ENCODE data around the gene NIM1K. TPM values are rescaled to one million over a fixed set of nuclear protein-coding genes. Genes with fewer than 3 reads are reported as not detected.
A peak's percentile ranks its signal among the peaks of the same experiment; 100 is the strongest.

Gene NIM1K
- total RNA-seq, 4 donors from 2014 or later: 0.41 TPM; not detected in 3

GRCh38 chr5:43216941-43217340 is 24.9 kb downstream of the NIM1K start:
- in situ Hi-C loops (cut with MboI; ENCODE audit: low sequenced_read_pairs in 4 of 4) (no loop called here), intact Hi-C loops (cut with DNase I; ENCODE audit: low total_unique reads) (no loop called here)
- DNase-seq: no peak
- H3K4me3 ChIP-seq: no peak overlapping the region
- no peak overlapping the region for H3K27ac ChIP-seq
- H3K9me3 ChIP-seq: no peaks in the 10 kb centered on the region
- H3K36me3 ChIP-seq: no peaks in the 10 kb centered on the region
- TF ChIP-seq CTCF (IDR thresholded peaks at IDR 0.05 in 4 of 5, conservative IDR thresholded peaks at IDR 0.05 in 1 of 5) (no peak), POLR2A (IDR thresholded peaks at IDR 0.05) (no peak)
- no peaks in the 10 kb centered on the region for H3K27me3 ChIP-seq
- no peaks in the 10 kb centered on the region for H3K4me1 ChIP-seq
- ATAC-seq: no peak

GRCh38 chr5:43219120-43219519 is 27.1 kb downstream of the NIM1K start:
- Histone ChIP-seq H3K4me1 (no peaks in the 10 kb centered on the region), H3K9me3 (no peaks in the 10 kb centered on the region), H3K27me3 (no peaks in the 10 kb centered on the region), H3K36me3 (no peaks in the 10 kb centered on the region), H3K4me3 (no peak overlapping the region), H3K27ac (no peak overlapping the region)
- ATAC-seq (no peak), DNase-seq (no peak)
- in situ Hi-C loops (cut with MboI; ENCODE audit: low sequenced_read_pairs in 4 of 4): no loop called here
- intact Hi-C loops (cut with DNase I; ENCODE audit: low total_unique reads): no loop called here
- no peak for TF ChIP-seq CTCF (IDR thresholded peaks at IDR 0.05 in 4 of 5, conservative IDR thresholded peaks at IDR 0.05 in 1 of 5)
- TF ChIP-seq POLR2A (IDR thresholded peaks at IDR 0.05): no peak

DNA sequence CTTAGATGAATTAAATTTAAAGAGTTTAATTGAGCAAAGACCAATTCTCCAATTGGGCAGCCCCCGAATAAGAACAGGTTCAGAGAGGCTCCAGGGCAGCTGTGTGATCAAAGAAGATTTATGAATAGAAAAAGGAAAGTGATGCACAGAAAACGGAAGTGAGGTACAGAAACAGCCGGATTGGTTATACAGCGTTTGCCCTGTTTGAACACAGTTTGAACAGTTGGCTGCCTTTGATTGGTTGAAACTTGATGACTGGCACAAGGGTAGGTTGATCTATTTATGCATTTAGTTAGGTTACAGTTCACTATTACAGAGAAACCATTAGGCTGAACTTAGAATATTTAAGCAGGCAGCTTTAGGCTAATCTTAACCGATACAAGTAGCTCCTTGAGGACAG is 29.5 kb downstream of the NIM1K start:
- H3K27me3 ChIP-seq: no peaks in the 10 kb centered on the region
- H3K27ac ChIP-seq: no peak overlapping the region
- H3K9me3 ChIP-seq: no peaks in the 10 kb centered on the region
- no peak overlapping the region for H3K4me3 ChIP-seq
- in situ Hi-C loops (cut with MboI; ENCODE audit: low sequenced_read_pairs in 4 of 4): no loop called here
- no peaks in the 10 kb centered on the region for H3K4me1 ChIP-seq
- DNase-seq (no peak), ATAC-seq (no peak)
- TF ChIP-seq POLR2A (IDR thresholded peaks at IDR 0.05) (no peak), CTCF (IDR thresholded peaks at IDR 0.05 in 4 of 5, conservative IDR thresholded peaks at IDR 0.05 in 1 of 5) (no peak)
- intact Hi-C loops (cut with DNase I; ENCODE audit: low total_unique reads): no loop called here
- no peaks in the 10 kb centered on the region for H3K36me3 ChIP-seq

- Histone ChIP-seq H3K4me1 (no peaks in the 10 kb centered on the region), H3K27ac (no peak overlapping the region), H3K27me3 (no peaks in the 10 kb centered on the region), H3K36me3 (no peaks in the 10 kb centered on the region), H3K9me3 (no peaks in the 10 kb centered on the region), H3K4me3 (no peak overlapping the region)
- ATAC-seq (no peak), DNase-seq (no peak)
- intact Hi-C loops (cut with DNase I; ENCODE audit: low total_unique reads): no loop called here
- TF ChIP-seq CTCF (IDR thresholded peaks at IDR 0.05 in 4 of 5, conservative IDR thresholded peaks at IDR 0.05 in 1 of 5) (no peak), POLR2A (IDR thresholded peaks at IDR 0.05) (no peak)
- in situ Hi-C loops (cut with MboI; ENCODE audit: low sequenced_read_pairs in 4 of 4): no loop called here
These were observed 33.7 kb downstream of the NIM1K start for GRCh38 chr5:43225649-43226245.

DNA sequence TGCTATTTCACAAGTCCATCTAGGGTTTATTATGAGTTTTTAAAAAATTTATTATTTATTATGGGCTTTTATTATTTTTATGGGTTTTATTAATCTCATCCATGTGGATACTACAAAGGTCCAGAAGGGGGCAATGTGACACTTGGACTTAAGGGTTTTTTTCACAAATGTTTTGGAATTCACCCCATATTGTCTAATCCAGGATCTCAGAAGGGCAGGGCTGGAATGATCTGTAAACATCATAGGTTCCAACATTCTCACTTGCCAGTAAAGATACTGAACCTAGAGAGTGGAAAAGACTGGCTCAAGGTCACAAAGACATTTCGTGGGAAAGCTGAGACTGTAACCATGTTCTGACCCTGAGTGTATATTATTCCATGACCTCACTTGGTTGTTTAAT is 35.6 kb downstream of the NIM1K start:
- no peak overlapping the region for H3K4me3 ChIP-seq
- DNase-seq: no peak
- intact Hi-C loops (cut with DNase I; ENCODE audit: low total_unique reads): no loop called here
- H3K9me3 ChIP-seq: no peaks in the 10 kb centered on the region
- no peaks in the 10 kb centered on the region for H3K36me3 ChIP-seq
- no peaks in the 10 kb centered on the region for H3K27me3 ChIP-seq
- no peak for ATAC-seq
- in situ Hi-C loops (cut with MboI; ENCODE audit: low sequenced_read_pairs in 4 of 4): no loop called here
- H3K4me1 ChIP-seq: no peaks in the 10 kb centered on the region
- peak in 1 of 5 experiments; percentile 13 for TF ChIP-seq CTCF (IDR thresholded peaks at IDR 0.05 in 4 of 5, conservative IDR thresholded peaks at IDR 0.05 in 1 of 5)
- no peak for TF ChIP-seq POLR2A (IDR thresholded peaks at IDR 0.05)
- H3K27ac ChIP-seq: no peak overlapping the region

Data from gastrocnemius medialis (tissue), 4 donors.